Keratinocyte (primary cell): ENCODE measurements around the gene KIF2B. TPM values are rescaled to one million over a fixed set of nuclear protein-coding genes. Genes with fewer than 3 reads are reported as not detected.
"Not testable (repeated sequence)": the region's sequence is repeated elsewhere in the genome, so short reads cannot be mapped to it uniquely, and the experiment has no call there.

ENCODE experiments used
- DNase-seq: peaks from one replicate; pipeline ENCODE4 v3.0.0-alpha.2; 2011; ENCODE audit warnings: low read depth, missing footprints, low spot score
- FAIRE-seq: peaks from 2 replicates; lab custom pipeline; 2011; peaks lifted over from hg19 to GRCh38; lab: Jason Lieb, UNC
- H2AFZ ChIP-seq: 2 replicates; pipeline ENCODE4 v1.6.0; 2012; ENCODE audit warnings: low read length, control low read depth, inconsistent platforms; ENCODE audit not compliant: control insufficient read depth
- H3K27ac ChIP-seq: 2 replicates; pipeline ENCODE4 v1.5.1; 2011; ENCODE audit warnings: low read length; ENCODE audit not compliant: control insufficient read depth, insufficient read depth
- H3K27me3 ChIP-seq: 3 replicates; pipeline ENCODE4 v1.6.0; 2011; ENCODE audit warnings: low read length; ENCODE audit not compliant: control insufficient read depth, insufficient read depth; ENCODE audit errors: extremely low read depth
- H3K36me3 ChIP-seq, 2 experiments: 2 replicates in 1 of 2; 3 replicates in 1 of 2; pipeline ENCODE4 v1.5.1; 2011; ENCODE audit warnings: low read length in 2 of 2, mild to moderate bottlenecking in 1 of 2; ENCODE audit not compliant: control insufficient read depth in 2 of 2, insufficient read depth in 2 of 2; ENCODE audit errors: extremely low read depth in 1 of 2
- H3K4me1 ChIP-seq: 3 replicates; pipeline ENCODE4 v1.5.1; 2011; ENCODE audit warnings: low read length; ENCODE audit not compliant: control insufficient read depth, insufficient read depth; ENCODE audit errors: extremely low read depth
- H3K4me2 ChIP-seq: 3 replicates; pipeline ENCODE4 v1.6.0; 2011; ENCODE audit warnings: low read depth, low read length; ENCODE audit not compliant: control insufficient read depth, insufficient read depth; ENCODE audit errors: extremely low read depth
- H3K4me3 ChIP-seq, 3 experiments: fragments of 200-600 bp in 1 of 3; sonication (generic) in 1 of 3; 2 replicates in 2 of 3; 3 replicates in 1 of 3; pipeline ENCODE4 v1.5.1; 2011 to 2016; ENCODE audit warnings: low read length in 3 of 3, mild to moderate bottlenecking in 3 of 3, control low read depth in 2 of 3, inconsistent platforms in 1 of 3, low read depth in 1 of 3, mixed read lengths in 1 of 3, mixed run types in 1 of 3, moderate library complexity in 1 of 3; ENCODE audit not compliant: control insufficient read depth in 2 of 3, insufficient read depth in 2 of 3; ENCODE audit errors: extremely low read depth in 1 of 3
- H3K79me2 ChIP-seq: 2 replicates; pipeline ENCODE4 v1.6.0; 2012; ENCODE audit warnings: low read length; ENCODE audit not compliant: control insufficient read depth, insufficient read depth
- H3K9ac ChIP-seq: 3 replicates; pipeline ENCODE4 v1.6.0; 2011; ENCODE audit warnings: low read length; ENCODE audit not compliant: control insufficient read depth, insufficient read depth; ENCODE audit errors: extremely low read depth
- H3K9me1 ChIP-seq: 3 replicates; pipeline ENCODE4 v1.6.0; 2011; ENCODE audit warnings: low read length; ENCODE audit not compliant: control insufficient read depth, insufficient read depth; ENCODE audit errors: extremely low read depth
- H3K9me3 ChIP-seq: 2 replicates; pipeline ENCODE4 v1.5.1; 2012; ENCODE audit warnings: low read depth, low read length; ENCODE audit not compliant: control insufficient read depth
- H4K20me1 ChIP-seq: 3 replicates; pipeline ENCODE4 v1.6.0; 2011; ENCODE audit warnings: low read length; ENCODE audit not compliant: control insufficient read depth, insufficient read depth; ENCODE audit errors: extremely low read depth
- CTCF ChIP-seq, 3 experiments: IDR thresholded peaks in 1 of 3; conservative IDR thresholded peaks in 1 of 3; optimal IDR thresholded peaks in 1 of 3; 2 replicates in 2 of 3; 3 replicates in 1 of 3; pipeline versions ENCODE3 to v1.5.1; 2011; ENCODE audit warnings: low read length in 3 of 3, mild to moderate bottlenecking in 3 of 3, moderate library complexity in 2 of 3, control low read depth in 1 of 3, inconsistent platforms in 1 of 3; ENCODE audit not compliant: insufficient read depth in 2 of 3; ENCODE audit errors: extremely low read depth in 1 of 3
- EZH2 ChIP-seq: IDR thresholded peaks from one replicate; pipeline ENCODE4 v1.6.1; 2012; ENCODE audit warnings: inconsistent platforms, mild to moderate bottlenecking, low read length, moderate library complexity
- dilution Hi-C: fragments of 300-500 bp; cut with MboI; formaldehyde crosslinking; loops from one replicate; pipeline ENCODE4 v1.7.0; 2020; ENCODE audit warnings: low sequenced_read_pairs; ENCODE audit not compliant: extremely low pct_ligation_motif_present
- polyA plus RNA-seq, 5 experiments: library from polyadenylated mRNA; depleted of rRNA in 3 of 5; stranded (reverse) in 3 of 5; stranded (forward) in 1 of 5; unstranded in 1 of 5; fragments of >200 nt; gene quantifications; 1 replicate in 1 of 5; 2 replicates in 3 of 5; 3 replicates in 1 of 5; pipeline versions ENCODE4 v1.2.1 to v1.2.3, GENCODE V29; 2011 to 2012; ENCODE audit warnings: missing spikeins in 2 of 5, low read depth in 1 of 5, low replicate concordance in 1 of 5

The KIF2B gene
- polyA plus RNA-seq, 1 donor (not counting 4 experiments of a cell fraction or from before 2014, with no cell fraction given): not detected

GRCh38 chr17:53823341-53824050, 769 bp downstream of the KIF2B start:
- Histone ChIP-seq H3K9me1 (no peaks in the 10 kb centered on the region), H2AFZ (no peak overlapping the region), H3K4me2 (no peak overlapping the region), H3K9ac (no peak overlapping the region), H3K4me1 (no peaks in the 10 kb centered on the region), H3K36me3 (no peaks in the 10 kb centered on the region), H3K9me3 (no peaks in the 10 kb centered on the region), H4K20me1 (no peaks in the 10 kb centered on the region), H3K79me2 (no peaks in the 10 kb centered on the region), H3K27ac (no peak overlapping the region), H3K27me3 (no peaks in the 10 kb centered on the region), H3K4me3 (no peak overlapping the region)
- DNase-seq (no peak), FAIRE-seq (no peak)
- no peak for TF ChIP-seq CTCF (optimal IDR thresholded peaks at IDR 0.05 in 1 of 3, IDR thresholded peaks at IDR 0.05 in 1 of 3, conservative IDR thresholded peaks at IDR 0.05 in 1 of 3; ENCODE audit: extremely low read depth in 1 of 3, insufficient read depth in 2 of 3, low read length in 3 of 3)
- no peak for TF ChIP-seq EZH2
- dilution Hi-C loops: no loop called here

DNA sequence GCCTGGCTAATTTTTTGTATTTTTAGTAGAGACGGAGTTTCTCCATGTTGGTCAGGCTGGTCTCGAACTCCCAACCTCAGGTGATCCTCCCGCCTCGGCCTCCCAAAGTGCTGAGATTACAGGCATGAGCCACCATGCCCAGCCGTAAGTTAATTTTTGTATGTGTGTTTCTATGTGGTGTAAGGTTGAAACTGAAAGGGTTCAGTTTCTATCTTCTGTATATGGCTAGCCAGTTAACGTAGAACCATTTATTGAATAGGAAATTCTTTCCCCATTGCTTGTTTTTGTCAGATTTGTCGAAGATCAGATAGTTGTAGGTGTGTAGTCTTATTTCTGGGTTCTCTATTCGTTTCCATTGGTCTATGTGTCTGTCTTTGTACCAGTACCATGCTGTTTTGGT, 12.0 kb downstream of the KIF2B start:
- H3K27me3 ChIP-seq, H3K4me1 ChIP-seq, H3K27ac ChIP-seq, H3K79me2 ChIP-seq, H3K36me3 ChIP-seq, H3K9me1 ChIP-seq, H3K9me3 ChIP-seq, H2AFZ ChIP-seq, dilution Hi-C loops, DNase-seq, H3K4me2 ChIP-seq, H3K4me3 ChIP-seq, FAIRE-seq, H3K9ac ChIP-seq, H4K20me1 ChIP-seq: not testable (repeated sequence)

DNA sequence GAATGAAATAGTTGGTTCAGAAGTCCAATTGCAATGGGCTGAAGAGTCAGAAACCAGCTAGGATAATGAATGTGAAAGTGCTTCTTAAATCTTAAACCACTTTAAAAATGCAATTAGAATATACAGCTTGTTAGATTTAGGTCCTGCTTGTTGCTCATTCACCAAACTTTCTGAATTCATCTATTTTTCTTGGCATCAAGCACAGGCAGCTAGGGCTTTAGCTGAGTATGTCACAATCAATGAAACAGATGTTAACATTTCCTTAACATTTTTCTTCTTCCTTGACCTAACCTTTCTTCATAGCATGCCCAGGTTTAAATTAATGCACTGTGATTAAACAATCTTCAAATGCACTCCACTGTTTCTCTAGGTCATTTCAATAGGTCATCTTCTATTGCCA, 14.4 kb downstream of the KIF2B start:
- dilution Hi-C loops: no loop called here
- Histone ChIP-seq H3K4me2 (no peak overlapping the region), H3K9me3 (no peaks in the 10 kb centered on the region)

More for the DNA sequence above, 14.4 kb downstream of the KIF2B start:
- DNase-seq (no peak), FAIRE-seq (no peak)
- no peaks in the 10 kb centered on the region for H3K36me3 ChIP-seq
- no peaks in the 10 kb centered on the region for H3K9me1 ChIP-seq
- no peak overlapping the region for H3K9ac ChIP-seq
- no peaks in the 10 kb centered on the region for H3K27me3 ChIP-seq
- H2AFZ ChIP-seq: no peak overlapping the region
- H3K4me1 ChIP-seq: no peaks in the 10 kb centered on the region
- TF ChIP-seq CTCF (optimal IDR thresholded peaks at IDR 0.05 in 1 of 3, IDR thresholded peaks at IDR 0.05 in 1 of 3, conservative IDR thresholded peaks at IDR 0.05 in 1 of 3; ENCODE audit: extremely low read depth in 1 of 3, insufficient read depth in 2 of 3, low read length in 3 of 3) (no peak), EZH2 (no peak)
- no peaks in the 10 kb centered on the region for H4K20me1 ChIP-seq
- no peak overlapping the region for H3K4me3 ChIP-seq
- no peak overlapping the region for H3K27ac ChIP-seq
- no peaks in the 10 kb centered on the region for H3K79me2 ChIP-seq
